Transverse colon (tissue), 4 donors: ENCODE measurements around the gene PIK3CD.

ENCODE experiments used
- EP300 ChIP-seq: sonication (generic); formaldehyde crosslinking; IDR thresholded peaks from one replicate; pipeline ENCODE4 v1.6.1; 2017; ENCODE audit warnings: antibody characterized with exemption, low read depth
- POLR2A ChIP-seq: fragments of 450-650 bp; IDR thresholded peaks from one replicate; pipeline ENCODE4 v1.6.1; 2016; ENCODE audit warnings: antibody characterized with exemption, mild to moderate bottlenecking, moderate library complexity
- POLR2AphosphoS5 ChIP-seq, 3 donors: sonication (generic); formaldehyde crosslinking; IDR thresholded peaks; one replicate each; pipeline ENCODE4 v1.6.1; 2016; ENCODE audit warnings: antibody characterized with exemption in 3 of 3
- TF ChIP-seq, protein P1 (sequence below), 5 experiments: fragments of 200-600 bp in 3 of 5; fragments of 450-650 bp in 2 of 5; sonication (generic) in 3 of 5; IDR thresholded peaks; 1 replicate in 2 of 5; 2 replicates in 3 of 5; pipeline ENCODE4 v1.5.1; 2016 to 2017; ENCODE audit warnings: antibody characterized with exemption in 5 of 5, inconsistent platforms in 3 of 5, mild to moderate bottlenecking in 2 of 5, moderate library complexity in 1 of 5

DNA sequence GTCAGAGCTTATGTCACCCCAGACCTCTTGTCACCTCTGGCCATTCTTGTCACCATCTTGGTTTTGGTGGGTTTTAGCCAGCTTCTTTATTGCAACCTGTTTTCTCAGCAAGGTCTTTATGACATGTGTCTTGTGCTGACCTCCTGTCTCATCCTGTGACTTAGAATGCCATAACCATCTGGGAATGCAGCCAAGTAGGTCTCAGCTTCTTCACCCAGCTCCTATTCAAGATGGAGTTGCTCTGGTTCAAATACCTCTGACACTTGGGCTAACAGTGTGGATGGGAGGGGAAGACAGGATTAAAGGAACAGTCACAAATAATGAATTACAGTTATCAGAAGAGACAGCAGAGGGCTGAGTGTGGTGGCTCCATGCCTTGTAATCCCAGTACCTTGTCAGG, 30.5 kb upstream of the PIK3CD start:
- TF ChIP-seq, protein P1, sequence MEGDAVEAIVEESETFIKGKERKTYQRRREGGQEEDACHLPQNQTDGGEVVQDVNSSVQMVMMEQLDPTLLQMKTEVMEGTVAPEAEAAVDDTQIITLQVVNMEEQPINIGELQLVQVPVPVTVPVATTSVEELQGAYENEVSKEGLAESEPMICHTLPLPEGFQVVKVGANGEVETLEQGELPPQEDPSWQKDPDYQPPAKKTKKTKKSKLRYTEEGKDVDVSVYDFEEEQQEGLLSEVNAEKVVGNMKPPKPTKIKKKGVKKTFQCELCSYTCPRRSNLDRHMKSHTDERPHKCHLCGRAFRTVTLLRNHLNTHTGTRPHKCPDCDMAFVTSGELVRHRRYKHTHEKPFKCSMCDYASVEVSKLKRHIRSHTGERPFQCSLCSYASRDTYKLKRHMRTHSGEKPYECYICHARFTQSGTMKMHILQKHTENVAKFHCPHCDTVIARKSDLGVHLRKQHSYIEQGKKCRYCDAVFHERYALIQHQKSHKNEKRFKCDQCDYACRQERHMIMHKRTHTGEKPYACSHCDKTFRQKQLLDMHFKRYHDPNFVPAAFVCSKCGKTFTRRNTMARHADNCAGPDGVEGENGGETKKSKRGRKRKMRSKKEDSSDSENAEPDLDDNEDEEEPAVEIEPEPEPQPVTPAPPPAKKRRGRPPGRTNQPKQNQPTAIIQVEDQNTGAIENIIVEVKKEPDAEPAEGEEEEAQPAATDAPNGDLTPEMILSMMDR (IDR thresholded peaks at IDR 0.05), result no peak
- TF ChIP-seq POLR2AphosphoS5 (IDR thresholded peaks at IDR 0.05) (no peak), EP300 (no peak), POLR2A (no peak)
